T-helper 2 cell treated with Interferon-gamma antibody and Interleukin-4, amounts not matched to agents 100 ng/mL and 5 ng/mL, for 36 hours (primary cell): ENCODE measurements around the gene PTGDS. TPM values are rescaled to one million over a fixed set of nuclear protein-coding genes. Genes with fewer than 3 reads are reported as not detected.
"Not testable (repeated sequence)": the region's sequence is repeated elsewhere in the genome, so short reads cannot be mapped to it uniquely, and the experiment has no call there.

Source experiments
- intact Hi-C: fragments of 100-400 bp; cut with micrococcal nuclease; formaldehyde crosslinking; loops from one replicate; pipeline ENCODE4 v1.15.1; 2023
- total RNA-seq: library from RNA; stranded (reverse); gene quantifications from 2 replicates; pipeline ENCODE4 v1.2.3, GENCODE V29; 2022

Gene PTGDS
- total RNA-seq, 1 donor from 2014 or later, result 6.5 TPM

GRCh38 chr9:136985853-136986252 lies 8.5 kb downstream of the PTGDS start:
- intact Hi-C loops, result no loop called here

- intact Hi-C loops, result no loop called here
These were observed 11.6 kb downstream of the PTGDS start for GRCh38 chr9:136988872-136989271.

- intact Hi-C loops, result loop anchor here (5.0 kb wide), 1 partner anchor 143 kb away; the partner anchor contains the start of gene PHPT1
These were observed 13.1 kb downstream of the PTGDS start for GRCh38 chr9:136990242-136990911.

GRCh38 chr9:136991993-136992818 lies 14.9 kb downstream of the PTGDS start, which contains the start of gene PAXX:
PAXX (plus strand) TSS chr9:136992422; CDS start chr9:136992444, 22 bp downstream.
- intact Hi-C loops, result loop anchor here (1.0 to 5.0 kb wide), 8 partner anchors 14 to 509 kb away; partner anchors contain the start of genes C8G, FBXW5, PHPT1 and SAPCD2

GRCh38 chr9:136992819-136993369 lies 15.6 kb downstream of the PTGDS start:
- intact Hi-C loops, result loop anchor here (1.0 to 5.0 kb wide), 8 partner anchors 15 to 510 kb away; partner anchors contain the start of genes C8G, FBXW5, PHPT1 and SAPCD2

- intact Hi-C loops, result loop anchor here (5.0 kb wide), 1 partner anchor 147 kb away; the partner anchor contains the start of gene PHPT1
These were observed 17.0 kb downstream of the PTGDS start for GRCh38 chr9:136994180-136994887.

DNA sequence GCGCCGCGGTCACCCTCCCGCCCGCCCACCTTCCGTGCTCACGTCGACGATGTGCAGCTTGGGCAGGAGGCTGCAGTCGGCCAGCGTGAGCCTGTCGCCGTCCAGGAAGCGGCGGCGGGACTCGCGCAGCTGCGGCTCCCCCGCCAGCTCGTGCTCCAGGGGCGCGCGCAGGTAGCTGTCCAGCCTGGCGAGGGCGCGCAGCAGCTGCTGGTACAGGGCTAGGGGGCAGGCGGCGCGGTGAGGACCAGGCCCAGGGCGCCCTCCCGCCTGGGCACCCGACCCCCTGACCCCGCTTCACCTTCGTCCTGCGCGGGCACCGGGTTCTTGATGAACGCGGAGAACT lies 17.6 kb downstream of the PTGDS start:
- intact Hi-C loops, result loop anchor here (5.0 kb wide), 1 partner anchor 148 kb away; the partner anchor contains the start of gene PHPT1

DNA sequence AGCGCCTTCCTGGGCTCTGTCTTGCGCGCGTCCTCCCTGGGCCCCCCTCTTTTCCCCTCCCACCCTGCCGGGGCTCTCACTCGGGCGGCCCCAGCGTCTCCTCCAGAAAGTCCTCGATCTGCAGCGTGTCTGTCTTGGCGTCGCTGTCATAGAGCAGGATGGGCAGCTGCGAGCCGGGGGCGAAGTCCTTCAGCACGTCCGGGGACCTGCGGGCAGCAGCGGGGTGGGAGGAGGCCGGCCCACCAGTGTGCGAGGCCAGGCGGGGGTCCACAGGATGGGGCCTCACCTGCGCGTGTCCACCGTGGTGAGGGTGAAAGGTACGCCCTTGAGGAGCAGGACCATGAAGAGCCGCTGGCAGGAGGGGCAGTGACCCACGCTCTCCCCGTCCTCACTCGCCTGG lies 18.1 kb downstream of the PTGDS start:
- intact Hi-C loops, result no loop called here

- intact Hi-C loops, result no loop called here
These were observed 18.5 kb downstream of the PTGDS start for GRCh38 chr9:136995772-136996311.

DNA sequence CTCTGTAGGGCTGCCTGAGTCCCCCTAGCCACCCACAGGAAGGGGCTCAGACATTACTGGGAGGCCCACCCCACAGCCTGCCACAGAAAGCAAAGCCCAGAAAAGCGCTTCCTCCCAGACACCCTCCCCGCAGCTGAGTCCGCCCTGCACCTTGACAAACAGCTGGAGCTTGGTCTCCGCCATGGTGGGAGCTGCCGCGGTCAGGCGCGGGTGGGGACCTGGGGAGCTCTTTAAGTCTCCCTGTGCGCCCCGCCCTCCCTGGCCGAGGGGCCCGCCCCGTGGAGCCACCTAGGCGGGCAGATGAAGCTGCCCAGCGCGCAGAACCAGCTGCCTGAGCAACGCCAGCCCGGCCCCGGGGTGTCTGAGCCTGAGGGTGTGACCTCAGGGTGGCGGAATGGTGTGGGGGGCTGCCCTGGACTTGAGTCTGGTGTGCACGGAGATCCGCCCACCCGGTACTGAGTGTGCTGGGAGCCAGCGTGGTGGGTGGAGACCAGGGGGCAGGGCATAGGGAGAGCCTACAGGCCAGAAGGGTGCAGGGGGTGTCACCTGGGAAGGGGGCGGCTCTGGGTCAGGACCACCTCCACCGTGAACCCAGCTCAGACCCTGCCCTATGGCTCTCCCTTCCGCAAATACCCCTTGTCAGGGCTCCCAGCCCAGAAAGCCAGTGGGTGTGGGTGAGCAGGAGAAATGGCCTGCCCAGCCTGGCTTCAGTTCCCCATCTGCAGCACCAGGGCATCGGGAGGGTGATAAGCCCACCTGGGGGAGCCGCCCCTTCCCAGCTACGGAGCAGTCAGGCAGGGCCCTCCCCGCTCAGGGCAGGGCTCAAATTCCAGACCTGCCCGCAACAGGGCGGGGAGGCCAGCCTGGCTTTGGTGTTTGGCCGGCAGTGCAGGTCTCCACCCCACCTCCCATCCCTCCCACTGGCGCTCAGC lies 19.3 kb downstream of the PTGDS start, which contains the start of gene CLIC3:
Gene CLIC3 (minus strand): TSS at position 208 of the 932 bp plus-strand sequence. CDS start 25 bp downstream, at position 183.
- intact Hi-C loops, result no loop called here

DNA sequence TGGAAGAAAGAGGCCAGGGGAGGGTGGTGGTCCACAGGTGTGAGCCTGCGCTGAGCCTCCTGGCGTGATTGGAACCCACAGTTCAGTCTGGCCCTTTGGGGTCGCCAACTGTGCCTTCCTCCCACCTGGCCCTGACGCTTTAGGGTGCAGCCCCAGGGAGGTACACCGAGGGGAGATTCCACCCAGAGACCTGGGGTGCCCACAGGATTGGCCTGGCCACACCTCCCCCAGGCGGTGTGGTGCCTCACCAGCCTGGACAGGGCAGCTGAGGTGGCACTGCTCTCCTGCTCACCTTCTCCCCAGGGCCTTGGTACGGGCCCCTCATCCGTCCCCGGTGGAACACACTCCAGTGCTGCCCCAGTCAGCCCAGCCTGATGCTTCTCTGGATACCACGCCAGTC lies 20.1 kb downstream of the PTGDS start:
- intact Hi-C loops, result no loop called here

DNA sequence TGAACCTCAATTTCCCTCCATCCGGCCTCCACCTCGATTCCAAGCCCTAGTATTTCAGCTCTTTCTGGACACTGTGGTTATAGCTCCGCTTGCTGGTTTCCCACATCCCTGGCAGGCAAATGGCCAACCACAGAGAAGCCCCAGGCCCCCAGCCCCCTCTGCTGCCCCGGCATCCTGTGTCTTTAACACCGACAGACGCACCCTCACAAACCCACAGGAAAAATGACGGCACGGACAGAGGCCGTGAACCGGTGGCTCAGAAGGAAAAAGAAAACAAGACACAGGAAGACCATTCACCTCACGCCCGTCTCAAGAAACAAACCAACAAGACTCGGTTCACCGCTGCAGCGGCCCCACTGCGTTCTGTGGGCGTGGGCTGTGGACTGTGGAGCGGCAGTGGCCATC lies 20.5 kb downstream of the PTGDS start:
- intact Hi-C loops, result no loop called here

GRCh38 chr9:137000177-137000930 lies 23.1 kb downstream of the PTGDS start:
- intact Hi-C loops, result no loop called here

DNA sequence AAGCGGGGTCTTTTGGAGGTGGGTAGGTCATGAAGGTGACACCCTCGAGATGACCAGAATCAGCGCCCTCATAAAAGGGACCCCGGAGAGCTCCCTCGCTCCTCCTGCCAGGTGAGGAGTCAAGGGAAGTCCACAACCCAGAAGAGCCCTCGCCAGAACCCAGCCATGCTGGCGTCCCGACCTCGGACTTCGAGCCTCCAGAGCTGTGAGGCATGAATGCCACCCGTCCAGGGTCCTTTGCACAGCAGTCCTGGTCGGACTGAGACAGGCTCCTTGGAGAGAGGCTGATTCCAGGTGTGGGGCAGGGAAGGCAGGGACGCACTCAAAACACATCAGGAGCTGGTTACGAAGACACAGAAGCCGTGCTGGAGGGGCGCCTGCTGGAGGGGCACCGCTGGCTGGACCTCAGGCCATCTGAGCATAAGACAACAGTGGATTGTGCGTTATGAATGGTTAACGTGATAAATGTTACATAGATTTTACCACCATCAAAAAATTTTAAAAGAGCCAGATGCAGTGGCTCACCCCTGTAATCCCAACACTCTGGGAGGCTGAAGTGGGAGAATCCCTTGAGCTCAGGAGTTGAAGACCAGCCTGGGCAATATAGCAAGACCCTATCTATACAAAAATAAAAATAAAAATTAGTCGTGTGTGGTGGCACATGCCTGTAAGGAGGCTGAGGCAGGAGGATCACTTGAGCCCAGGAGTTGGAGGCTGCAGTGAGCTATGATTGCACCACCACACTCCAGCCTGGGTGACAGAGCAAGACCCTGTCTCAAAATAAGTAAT lies 24.7 kb downstream of the PTGDS start:
- intact Hi-C loops, result no loop called here

- intact Hi-C loops, result no loop called here
These were observed 25.3 kb downstream of the PTGDS start for GRCh38 chr9:137002646-137003041.

GRCh38 chr9:137004285-137004684 lies 27.0 kb downstream of the PTGDS start:
- intact Hi-C loops, result not testable (repeated sequence)

GRCh38 chr9:137006116-137007003 lies 29.1 kb downstream of the PTGDS start:
- intact Hi-C loops, result no loop called here
